Heart left ventricle (tissue), 16 donors: ENCODE results near the gene DCAF6. TPM values are rescaled to one million over a fixed set of nuclear protein-coding genes. Genes with fewer than 3 reads are reported as not detected.

Source experiments
- ATAC-seq, 4 donors: fragments of 200-7000 bp; cut with Tn5 transposase; one replicate each; pipeline ENCODE4 v1.9.1; 2020 to 2022; ENCODE audit warnings: moderate library complexity in 4 of 4, mild to moderate bottlenecking in 3 of 4, moderate number of reproducible peaks in 1 of 4
- DNase-seq, 5 donors: peaks; one replicate each; pipeline ENCODE4 v3.0.0-alpha.2; 2020
- H3K27ac ChIP-seq, 12 donors: fragments of 200-600 bp; sonication (generic) in 4 of 12; one replicate each; pipeline versions ENCODE4 v1.5.0 to v1.8.0; 2016 to 2022; ENCODE audit warnings: mild to moderate bottlenecking in 2 of 12
- H3K27me3 ChIP-seq, 9 donors: fragments of 200-600 bp; sonication (generic) in 2 of 9; one replicate each; pipeline versions ENCODE4 v1.5.1 to v1.8.0; 2016 to 2022; ENCODE audit warnings: mild to moderate bottlenecking in 3 of 9
- H3K36me3 ChIP-seq, 9 donors: fragments of 200-600 bp; sonication (generic) in 2 of 9; one replicate each; pipeline versions ENCODE4 v1.5.0 to v1.8.0; 2018 to 2022; ENCODE audit warnings: mild to moderate bottlenecking in 2 of 9
- H3K4me1 ChIP-seq, 12 donors: fragments of 200-600 bp; sonication (generic) in 4 of 12; one replicate each; pipeline versions ENCODE4 v1.5.0 to v1.8.0; 2016 to 2022; ENCODE audit warnings: mild to moderate bottlenecking in 3 of 12
- H3K4me3 ChIP-seq, 12 donors: fragments of 200-600 bp; sonication (generic) in 4 of 12; one replicate each; pipeline versions ENCODE4 v1.5.0 to v1.8.0; 2017 to 2022; ENCODE audit warnings: mild to moderate bottlenecking in 9 of 12, moderate library complexity in 4 of 12
- H3K9me3 ChIP-seq, 12 donors: fragments of 200-600 bp; sonication (generic) in 4 of 12; one replicate each; pipeline versions ENCODE4 v1.5.0 to v1.8.0; 2016 to 2022; ENCODE audit warnings: mild to moderate bottlenecking in 1 of 12
- POLR2A ChIP-seq, 2 donors: fragments of 450-650 bp; IDR thresholded peaks; one replicate each; pipeline ENCODE4 v1.6.1; 2017; ENCODE audit warnings: antibody characterized with exemption in 2 of 2, mild to moderate bottlenecking in 2 of 2, moderate library complexity in 2 of 2
- WGBS, 4 donors: extraction: QIAGEN DNeasy Blood & Tissue Kit in 2 of 4; methylation state at CpG; one replicate each; pipeline versions ENCODE4 v1.1.5 to v1.1.7; 2013 to 2018; 5-methylcytosine and 5-hydroxymethylcytosine counted together
- intact Hi-C, 10 donors: fragments of 100-400 bp; cut with DNase I; formaldehyde crosslinking; loops; one replicate each; pipeline versions ENCODE4 v1.11.1 to v1.14.2; 2022
- polyA plus RNA-seq, 2 donors: library from polyadenylated mRNA; stranded (reverse); fragments of 200-250 nt; gene quantifications; one replicate each; pipeline ENCODE4 v1.2.3, GENCODE V29; 2013
- total RNA-seq, 9 donors: library from RNA; depleted of rRNA in 2 of 9; stranded (reverse); fragments of >200 nt in 2 of 9; fragmentation: NEBNext Ultra II Directional in 3 of 9; extraction: Animal tissue kit (Norgen Biotek cat#: 25700) in 3 of 9; gene quantifications; one replicate each; pipeline versions ENCODE4 v1.1.0 to v1.2.4, GENCODE V29; 2016 to 2023
- TF ChIP-seq, protein P1 (sequence below), 12 donors: fragments of 200-600 bp; sonication (generic) in 4 of 12; IDR thresholded peaks; one replicate each; pipeline versions ENCODE4 v1.5.0 to v1.8.0; 2018 to 2022; ENCODE audit warnings: antibody characterized with exemption in 12 of 12, mild to moderate bottlenecking in 5 of 12
- donor health status: ischemic (EF 13 %, LVEDD 7.1; RV severe dilation, severe dysfunction).
- donor health status: healthy with polysubstance abuse.
- donor health status: DM: no; HTN: yes; CAD: no.
- donor health status: DM: no; HTN: no; CAD: no.
- donor health status: ischemic (EF 25% LVEDD 6.9; RV normal size, moderate dysfunction).
- donor health status: ischemic (EF 25% LVEDD 5.7; RV mildly dilated, moderate dysfunction).
- donor health status: healthy.
- donor health status: DM: yes; HTN: yes; CAD: no.
- donor health status: ischemic (EF 35%, LVEDD 5.7; RV mildly dilated, moderate dysfunction).
- donor health status: nonischemic (EF 11% LVEDD 7.7; RV severe dilation, severe dysfunction).
- donor health status: DM: yes; HTN: yes; CAD: no.
- donor health status: PGD.
- donor health status: ischemic (EF 29% LVEDD 5.4; RV normal size, mild dysfunction).
- donor health status: nonischemic (EF 23%, LVEDD 6.1; RV moderate dilation, normal function).

Gene DCAF6
- total and polyA plus RNA-seq, 11 donors: 66.9 to 245 (median 180) TPM

DNA sequence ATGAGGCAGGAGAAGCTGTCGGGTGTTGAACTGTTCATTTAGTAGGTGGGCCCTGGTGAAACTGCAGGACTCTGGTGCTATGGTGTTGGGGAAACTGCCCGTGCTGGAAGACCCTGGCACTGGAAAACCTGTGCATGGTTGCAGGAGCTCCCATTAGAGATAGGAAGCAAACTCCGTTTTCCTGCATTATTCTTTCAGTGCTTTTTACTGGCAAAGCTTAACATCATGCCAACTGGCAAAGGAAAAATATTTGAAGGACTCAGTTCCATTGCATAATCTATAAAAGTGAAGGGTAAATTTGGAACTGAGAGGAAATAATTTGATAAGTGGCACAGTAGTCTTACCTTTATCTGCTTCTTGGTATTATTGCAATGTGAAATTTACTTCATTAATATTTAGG is 32.1 kb downstream of the DCAF6 start:
- ATAC-seq (peak in 2 of 4 donors; percentile 9 to 31), DNase-seq (no peak)
- H3K4me1 ChIP-seq: peaks cover 0 to 26% (median 0%) of the 10 kb centered on the region in 12 donors
- peaks cover 0 to 42% (median 27%) of the 10 kb centered on the region in 9 donors for H3K36me3 ChIP-seq
- TF ChIP-seq, protein P1, sequence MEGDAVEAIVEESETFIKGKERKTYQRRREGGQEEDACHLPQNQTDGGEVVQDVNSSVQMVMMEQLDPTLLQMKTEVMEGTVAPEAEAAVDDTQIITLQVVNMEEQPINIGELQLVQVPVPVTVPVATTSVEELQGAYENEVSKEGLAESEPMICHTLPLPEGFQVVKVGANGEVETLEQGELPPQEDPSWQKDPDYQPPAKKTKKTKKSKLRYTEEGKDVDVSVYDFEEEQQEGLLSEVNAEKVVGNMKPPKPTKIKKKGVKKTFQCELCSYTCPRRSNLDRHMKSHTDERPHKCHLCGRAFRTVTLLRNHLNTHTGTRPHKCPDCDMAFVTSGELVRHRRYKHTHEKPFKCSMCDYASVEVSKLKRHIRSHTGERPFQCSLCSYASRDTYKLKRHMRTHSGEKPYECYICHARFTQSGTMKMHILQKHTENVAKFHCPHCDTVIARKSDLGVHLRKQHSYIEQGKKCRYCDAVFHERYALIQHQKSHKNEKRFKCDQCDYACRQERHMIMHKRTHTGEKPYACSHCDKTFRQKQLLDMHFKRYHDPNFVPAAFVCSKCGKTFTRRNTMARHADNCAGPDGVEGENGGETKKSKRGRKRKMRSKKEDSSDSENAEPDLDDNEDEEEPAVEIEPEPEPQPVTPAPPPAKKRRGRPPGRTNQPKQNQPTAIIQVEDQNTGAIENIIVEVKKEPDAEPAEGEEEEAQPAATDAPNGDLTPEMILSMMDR (IDR thresholded peaks at IDR 0.05): no peak
- no peak for TF ChIP-seq POLR2A (IDR thresholded peaks at IDR 0.05)
- 62 to 73% (median 67%) methylated on average over 3 of the region's 3 CpGs for WGBS, 4 donors
- H3K27me3 ChIP-seq: no peaks in the 10 kb centered on the region
- H3K4me3 ChIP-seq: no peak overlapping the region
- no peak overlapping the region for H3K27ac ChIP-seq
- intact Hi-C loops: no loop called here
- peaks cover 0 to 8% (median 0%) of the 10 kb centered on the region in 12 donors for H3K9me3 ChIP-seq

DNA sequence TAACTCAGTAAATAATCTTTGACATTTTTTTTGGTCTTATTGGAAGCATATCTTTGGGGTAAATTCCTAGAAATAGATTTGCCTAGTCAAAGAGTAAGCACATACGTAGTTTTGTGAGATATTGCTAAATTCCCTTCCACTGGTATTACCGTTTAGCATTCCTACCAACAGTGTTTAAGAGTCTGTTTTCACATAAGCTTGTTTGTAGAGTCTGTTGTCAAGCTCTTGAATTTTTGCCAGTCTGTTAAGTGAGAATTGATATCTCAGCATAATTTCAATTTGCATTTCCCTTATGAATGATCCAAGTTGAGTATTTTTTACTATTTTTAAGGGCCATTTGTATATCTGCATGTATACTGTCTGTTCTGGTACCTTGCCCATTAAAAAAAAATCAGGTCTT is 37.3 kb downstream of the DCAF6 start:
- no peak for DNase-seq
- ATAC-seq: no peak
- H3K4me1 ChIP-seq: peaks cover 0 to 14% (median 0%) of the 10 kb centered on the region in 12 donors
- no peaks in the 10 kb centered on the region for H3K9me3 ChIP-seq
- TF ChIP-seq POLR2A (IDR thresholded peaks at IDR 0.05): no peak
- TF ChIP-seq, protein P1 (IDR thresholded peaks at IDR 0.05): no peak
- H3K4me3 ChIP-seq: no peak overlapping the region
- intact Hi-C loops: no loop called here
- 46 to 57% (median 50%) methylated on average over 2 of the region's 2 CpGs for WGBS, 4 donors
- peaks cover 0 to 67% (median 30%) of the 10 kb centered on the region in 9 donors for H3K36me3 ChIP-seq
- no peaks in the 10 kb centered on the region for H3K27me3 ChIP-seq
- H3K27ac ChIP-seq: no peak overlapping the region

DNA sequence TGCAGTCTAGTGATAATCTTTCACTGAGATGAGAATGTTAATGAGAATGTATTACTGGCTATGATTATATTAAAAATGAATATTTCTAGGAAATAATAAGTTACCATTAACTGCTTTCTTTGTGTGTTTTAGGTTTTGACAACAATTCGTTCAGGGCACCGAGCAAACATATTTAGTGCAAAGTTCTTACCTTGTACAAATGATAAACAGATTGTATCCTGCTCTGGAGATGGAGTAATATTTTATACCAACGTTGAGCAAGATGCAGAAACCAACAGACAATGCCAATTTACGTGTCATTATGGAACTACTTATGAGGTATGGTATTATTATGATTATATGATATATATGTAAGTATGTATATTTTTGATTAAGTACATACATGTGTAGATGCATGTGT is 38.2 kb downstream of the DCAF6 start:
- TF ChIP-seq POLR2A (IDR thresholded peaks at IDR 0.05): no peak
- TF ChIP-seq, protein P1 (IDR thresholded peaks at IDR 0.05): no peak
- H3K36me3 ChIP-seq: peaks cover 0 to 62% (median 32%) of the 10 kb centered on the region in 9 donors
- intact Hi-C loops: no loop called here
- H3K27ac ChIP-seq: no peak overlapping the region
- WGBS, 4 donors: 87 to 91% (median 90%) methylated on average over 4 of the region's 4 CpGs
- H3K4me1 ChIP-seq: peaks cover 0 to 10% (median 0%) of the 10 kb centered on the region in 12 donors
- H3K9me3 ChIP-seq: no peaks in the 10 kb centered on the region
- H3K27me3 ChIP-seq: no peaks in the 10 kb centered on the region
- ATAC-seq (no peak), DNase-seq (no peak)
- H3K4me3 ChIP-seq: no peak overlapping the region

DNA sequence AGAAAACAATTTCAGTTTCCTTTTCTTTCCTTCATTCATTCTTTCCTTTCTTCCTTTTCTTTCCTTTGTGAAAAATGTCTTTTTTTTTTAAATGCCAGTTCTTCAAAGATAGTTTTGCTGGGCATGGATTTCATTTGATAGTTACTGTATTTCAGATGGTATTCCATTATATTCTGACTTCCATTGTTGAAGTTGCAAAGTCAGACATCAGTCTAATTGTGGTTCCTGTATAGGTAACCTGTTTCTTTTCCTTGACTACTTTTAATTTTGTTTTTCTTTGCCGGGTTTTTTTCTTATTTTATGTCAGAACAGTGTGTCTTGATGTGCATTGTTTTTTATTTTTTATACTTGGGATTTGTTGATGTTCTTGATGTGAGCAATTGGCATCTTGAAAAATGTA is 40.8 kb downstream of the DCAF6 start:
- H3K4me3 ChIP-seq: no peak overlapping the region
- no peaks in the 10 kb centered on the region for H3K9me3 ChIP-seq
- H3K27ac ChIP-seq: no peak overlapping the region
- H3K4me1 ChIP-seq: peaks cover 0 to 10% (median 0%) of the 10 kb centered on the region in 12 donors
- TF ChIP-seq, protein P1 (IDR thresholded peaks at IDR 0.05): no peak
- no peak for TF ChIP-seq POLR2A (IDR thresholded peaks at IDR 0.05)
- DNase-seq (no peak), ATAC-seq (no peak)
- no peaks in the 10 kb centered on the region for H3K27me3 ChIP-seq
- WGBS, 4 donors: 93 to 96% (median 95%) methylated on average over 1 of the region's 1 CpG
- intact Hi-C loops: no loop called here
- peaks cover 0 to 60% (median 25%) of the 10 kb centered on the region in 9 donors for H3K36me3 ChIP-seq
